ENCODE data around the gene AKNA. TPM values are rescaled to one million over a fixed set of nuclear protein-coding genes. Genes with fewer than 3 reads are reported as not detected.
A peak's percentile ranks its signal among the peaks of the same experiment; 100 is the strongest.
"Not testable (repeated sequence)": the region's sequence is repeated elsewhere in the genome, so short reads cannot be mapped to it uniquely, and the experiment has no call there.

Gene AKNA
- total RNA-seq, 1 donor from 2014 or later = 0.20 TPM

- no peak for DNase-seq (ENCODE audit: low read depth in 2 of 2)
These were observed 45.8 kb downstream of the AKNA start for GRCh38 chr9:114341991-114342390.

DNA sequence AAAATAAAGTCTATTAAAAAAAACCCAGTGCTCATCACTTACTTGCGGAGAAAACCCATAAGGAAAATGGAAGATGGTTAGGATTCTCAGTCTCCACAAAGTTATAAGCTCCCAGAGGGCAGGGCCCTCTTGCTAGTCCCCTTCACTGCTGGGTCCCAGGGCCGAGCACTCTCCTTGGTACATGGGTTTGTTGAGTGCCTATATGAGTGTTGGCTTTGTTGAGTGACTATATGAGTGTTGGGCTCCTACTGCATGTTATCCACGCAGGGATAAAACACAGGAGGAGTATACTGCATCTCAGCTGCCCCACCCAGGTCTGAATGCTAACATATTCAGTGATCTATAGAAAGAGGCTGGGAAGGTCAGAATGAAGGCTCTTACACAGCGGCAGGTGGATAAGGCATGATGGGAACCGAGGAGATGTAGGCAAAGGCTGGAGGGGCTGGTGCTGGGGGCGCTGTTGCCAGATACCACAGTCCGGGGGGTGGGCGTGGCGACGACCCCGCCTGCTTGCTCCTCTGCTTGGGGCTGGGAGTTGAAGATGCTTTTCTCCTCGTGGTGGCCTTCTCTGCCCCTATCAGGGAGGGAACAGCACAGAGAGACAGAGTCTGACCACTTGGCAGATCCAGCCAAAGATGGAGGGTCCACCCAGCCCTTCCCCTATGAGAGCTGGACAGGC lies 46.5 kb downstream of the AKNA start:
- no peak for DNase-seq (ENCODE audit: low read depth in 2 of 2)

DNA sequence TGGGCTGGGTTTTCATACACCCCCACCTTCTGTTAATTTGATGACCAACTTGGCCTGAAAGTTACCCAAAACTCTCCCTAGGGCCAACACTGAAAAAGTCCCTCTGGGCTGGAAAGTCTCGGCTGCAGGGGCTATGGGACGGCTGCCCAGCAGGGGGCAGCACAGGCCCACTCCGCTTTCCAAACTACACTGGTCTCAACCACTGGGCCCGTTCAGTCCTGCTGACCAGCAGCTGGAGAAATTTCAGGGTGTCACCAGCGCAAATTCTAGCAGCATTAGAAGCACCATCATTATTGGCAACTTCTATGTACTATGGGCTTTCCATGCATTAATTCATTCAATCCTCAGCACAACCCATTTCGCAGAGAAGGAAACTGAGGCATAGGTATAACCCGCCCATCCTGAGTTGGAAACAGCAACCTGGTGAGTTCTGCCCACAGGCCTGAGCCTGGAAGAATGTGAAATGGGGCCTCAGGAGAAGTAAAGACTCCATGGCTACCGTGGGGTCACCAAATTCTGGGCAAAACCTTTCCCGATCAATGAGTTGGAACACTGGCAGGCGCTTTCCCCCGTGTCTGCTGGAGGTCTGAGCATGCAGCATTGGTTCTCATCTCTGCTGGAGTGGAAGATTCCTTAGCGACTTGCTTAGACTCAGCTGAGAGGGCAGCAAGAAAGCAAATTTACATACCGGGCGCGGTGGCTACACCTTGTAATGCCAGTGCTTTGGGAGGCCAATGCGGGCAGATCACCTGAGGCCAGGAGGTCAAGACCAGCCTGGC lies 48.5 kb downstream of the AKNA start:
- peak; percentile 52 to 55 for DNase-seq (ENCODE audit: low read depth in 2 of 2)

- no peak for DNase-seq (ENCODE audit: low read depth in 2 of 2)
These were observed 49.6 kb downstream of the AKNA start for GRCh38 chr9:114338187-114338586.

DNA sequence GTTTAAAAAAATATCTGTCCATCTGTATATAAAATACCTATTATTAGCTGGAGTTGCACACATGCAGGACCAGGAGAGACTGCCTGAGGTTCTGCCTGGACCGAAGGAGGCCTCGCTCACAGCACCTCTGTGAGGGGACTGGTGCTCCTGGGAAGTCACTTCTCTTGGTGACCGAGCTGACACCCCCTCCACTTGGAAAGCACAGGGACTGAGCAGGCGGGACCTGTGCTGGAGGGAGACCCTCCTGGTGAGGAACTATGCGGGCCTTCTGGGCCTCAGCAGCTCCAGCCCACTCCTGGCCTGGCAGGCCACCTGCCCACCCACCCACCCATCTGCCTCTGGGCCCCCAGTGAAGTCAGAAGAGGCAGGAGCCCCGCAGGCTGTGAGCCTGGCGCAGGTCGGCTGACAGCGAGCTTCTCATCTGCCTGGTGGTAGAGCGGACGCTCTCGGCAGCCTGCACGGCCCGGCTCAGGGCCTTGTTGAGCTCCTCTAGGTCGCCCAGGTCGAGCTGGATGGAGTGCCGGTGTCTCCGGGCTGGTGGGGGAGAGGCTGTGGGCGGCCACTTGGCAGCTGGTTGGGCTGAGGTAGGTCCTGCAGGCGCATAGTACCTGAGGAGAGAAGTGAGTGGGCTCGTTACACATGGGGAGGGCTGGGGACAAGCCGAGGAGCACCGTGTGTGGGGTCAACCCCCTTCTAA lies 50.9 kb downstream of the AKNA start:
- DNase-seq (ENCODE audit: low read depth in 2 of 2) = no peak

GRCh38 chr9:114336157-114336556 lies 51.6 kb downstream of the AKNA start:
- no peak for DNase-seq (ENCODE audit: low read depth in 2 of 2)

- no peak for DNase-seq (ENCODE audit: low read depth in 2 of 2)
These were observed 52.0 kb downstream of the AKNA start for GRCh38 chr9:114335745-114336144.

DNA sequence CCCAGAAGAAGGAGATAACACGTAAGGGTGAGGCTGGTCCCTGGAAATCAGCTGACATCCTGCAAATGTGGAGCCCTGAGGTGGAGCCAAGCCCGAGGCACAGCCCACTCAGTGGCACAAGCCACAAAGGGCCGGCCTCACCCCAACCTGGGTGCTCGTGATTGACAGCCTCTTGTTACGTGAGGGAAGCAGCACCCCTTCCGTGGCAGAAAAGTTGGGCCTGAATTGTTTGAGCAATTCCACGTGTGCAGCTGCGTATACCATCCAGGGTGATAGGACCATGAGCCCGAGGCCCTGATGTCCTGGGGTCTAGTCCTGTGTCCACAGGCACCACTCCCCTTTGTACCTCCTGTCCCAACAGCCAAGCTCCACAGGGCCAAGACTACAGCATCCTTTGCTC lies 53.3 kb downstream of the AKNA start:
- DNase-seq (ENCODE audit: low read depth in 2 of 2) = no peak

GRCh38 chr9:114333718-114334117 lies 54.1 kb downstream of the AKNA start:
- DNase-seq (ENCODE audit: low read depth in 2 of 2) = not testable (repeated sequence)

DNA sequence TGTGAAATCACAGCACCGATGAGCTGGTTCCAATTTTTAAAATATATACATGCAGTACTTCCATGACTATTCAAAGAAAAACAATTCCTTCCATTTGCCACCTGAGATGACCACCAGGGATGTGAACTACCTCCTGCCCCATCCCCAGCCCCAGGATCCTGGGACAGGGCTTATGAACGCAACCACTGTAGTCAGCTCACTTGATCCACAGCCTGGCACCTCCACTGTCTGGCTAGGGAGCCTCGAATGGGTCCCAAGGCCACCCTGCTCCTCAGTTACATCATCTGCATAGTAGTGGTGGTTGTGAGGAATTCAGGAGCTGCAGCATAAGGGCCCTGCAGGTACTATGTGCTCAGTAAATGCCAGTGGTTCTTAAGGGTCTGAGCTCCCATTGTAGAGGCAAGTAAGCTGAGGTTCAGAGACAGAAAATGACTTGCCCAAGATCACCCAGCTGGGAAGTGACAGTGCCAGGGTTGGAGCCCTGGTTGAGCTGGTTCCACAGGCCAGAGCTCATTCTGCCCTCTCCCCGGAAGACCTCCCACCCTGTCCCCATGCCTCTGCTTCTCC lies 55.2 kb downstream of the AKNA start:
- not testable (repeated sequence) for DNase-seq (ENCODE audit: low read depth in 2 of 2)

DNA sequence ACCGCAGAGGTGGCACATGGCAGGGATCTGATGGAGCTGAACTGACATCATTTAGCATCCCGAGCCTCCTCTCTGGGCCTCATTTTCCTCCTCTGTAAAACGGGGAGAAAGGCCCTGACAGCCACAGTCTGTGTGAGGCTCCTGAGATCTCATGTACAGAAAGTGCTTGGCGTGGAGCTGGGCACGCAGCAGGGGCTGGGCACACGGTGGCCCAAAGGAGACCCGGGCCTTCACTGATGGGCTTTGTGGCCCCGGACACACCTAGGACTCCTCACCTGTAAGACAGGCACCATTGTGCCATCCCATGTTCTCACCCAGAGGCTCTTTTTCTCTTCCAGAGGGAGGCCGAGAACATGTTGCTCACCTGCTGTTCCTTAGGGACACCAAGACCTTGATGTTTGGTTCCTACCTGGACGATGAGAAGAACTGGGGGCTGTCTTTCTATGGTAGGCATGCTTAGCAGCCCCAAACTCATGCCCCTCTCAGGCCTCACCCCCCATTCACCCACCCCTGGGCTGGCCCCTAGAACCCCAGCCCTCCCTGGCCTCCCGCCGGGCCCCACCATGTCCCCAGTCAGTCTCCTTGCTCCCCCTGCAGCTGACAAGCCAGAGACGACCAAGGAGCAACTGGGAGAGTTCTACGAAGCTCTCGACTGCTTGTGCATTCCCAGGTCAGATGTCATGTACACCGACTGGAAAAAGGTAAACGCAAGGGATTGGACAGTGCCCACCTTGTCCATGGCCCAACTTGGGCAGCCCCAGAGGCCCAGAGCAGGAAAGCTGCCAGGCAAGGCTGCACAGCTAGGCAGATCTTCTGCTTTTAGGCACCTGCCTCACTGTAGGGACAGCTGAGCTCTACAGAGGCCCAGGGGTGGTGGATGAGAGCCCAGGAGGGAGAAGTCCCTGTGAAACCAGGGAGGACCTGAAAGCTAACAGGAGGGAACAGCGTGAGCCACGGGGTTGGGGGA lies 56.3 kb downstream of the AKNA start:
- not testable (repeated sequence) for DNase-seq (ENCODE audit: low read depth in 2 of 2)

- DNase-seq (ENCODE audit: low read depth in 2 of 2) = no peak
These were observed 57.1 kb downstream of the AKNA start for GRCh38 chr9:114330636-114331035.

GRCh38 chr9:114329625-114330022 lies 58.2 kb downstream of the AKNA start, which contains the start of gene ORM2:
Gene ORM2, plus strand, starts transcription at chr9:114329869. Its CDS starts 36 bp downstream, at chr9:114329905.
- DNase-seq (ENCODE audit: low read depth in 2 of 2) = not testable (repeated sequence)

DNA sequence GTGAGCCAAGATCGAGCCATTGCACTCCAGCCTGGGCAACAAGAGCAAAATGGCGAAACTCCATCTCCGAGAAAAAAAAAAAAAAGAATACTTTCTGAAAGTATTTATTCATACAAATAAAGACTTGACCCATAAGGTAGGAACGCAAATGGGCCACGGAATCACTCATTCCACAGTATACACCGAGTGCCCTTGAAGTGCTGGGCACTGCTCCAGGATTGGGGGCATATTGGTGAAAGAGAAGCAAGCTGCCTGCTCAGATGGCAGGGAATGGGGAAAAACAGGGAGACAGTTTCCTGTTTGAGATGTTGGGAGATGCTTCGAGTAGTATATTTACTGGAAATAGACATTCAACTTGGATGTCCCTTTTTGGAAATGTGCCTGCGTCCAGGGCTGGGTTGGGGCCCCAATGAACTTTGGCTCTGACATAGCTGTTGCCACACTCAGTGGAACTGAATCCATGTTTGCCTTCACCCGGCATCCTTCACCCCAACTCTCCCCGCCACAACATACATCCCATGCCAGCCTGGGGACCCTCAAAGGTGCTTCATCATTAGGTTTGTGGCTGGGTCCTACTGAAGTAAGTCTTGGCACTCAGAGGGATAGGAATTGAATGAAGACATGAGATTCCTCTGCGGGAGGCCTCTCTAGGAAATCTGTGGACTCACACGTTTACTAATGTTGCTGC lies 58.7 kb downstream of the AKNA start:
- not testable (repeated sequence) for DNase-seq (ENCODE audit: low read depth in 2 of 2)

GRCh38 chr9:114328357-114328820 lies 59.4 kb downstream of the AKNA start:
- DNase-seq (ENCODE audit: low read depth in 2 of 2) = not testable (repeated sequence)

- no peak for DNase-seq (ENCODE audit: low read depth in 2 of 2)
These were observed 60.0 kb downstream of the AKNA start for GRCh38 chr9:114327749-114328148.

DNA sequence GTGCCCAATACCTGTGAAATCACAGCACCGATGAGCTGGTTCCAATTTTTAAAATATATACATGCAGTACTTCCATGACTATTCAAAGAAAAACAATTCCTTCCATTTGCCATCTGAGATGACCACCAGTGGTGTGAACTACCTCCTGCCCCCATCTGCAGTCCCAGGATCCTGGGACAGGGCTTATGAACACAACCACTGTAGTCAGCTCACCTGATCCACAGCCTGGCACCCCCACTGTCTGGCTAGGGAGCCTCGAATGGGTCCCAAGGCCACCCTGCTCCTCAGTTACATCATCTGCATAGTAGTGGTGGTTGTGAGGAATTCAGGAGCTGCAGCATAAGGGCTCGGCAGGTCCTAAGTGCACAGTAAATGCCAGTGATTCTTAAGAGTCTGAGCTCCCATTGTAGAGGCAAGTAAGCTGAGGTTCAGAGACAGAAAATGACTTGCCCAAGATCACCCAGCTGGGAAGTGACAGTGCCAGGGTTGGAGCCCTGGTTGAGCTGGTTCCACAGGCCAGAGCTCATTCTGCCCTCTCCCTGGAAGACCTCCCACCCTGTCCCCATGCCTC lies 62.0 kb downstream of the AKNA start:
- DNase-seq (ENCODE audit: low read depth in 2 of 2) = not testable (repeated sequence)

GRCh38 chr9:114324965-114325364 lies 62.8 kb downstream of the AKNA start:
- not testable (repeated sequence) for DNase-seq (ENCODE audit: low read depth in 2 of 2)

- DNase-seq (ENCODE audit: low read depth in 2 of 2) = no peak
These were observed 63.3 kb downstream of the AKNA start for GRCh38 chr9:114324492-114324891.

- DNase-seq (ENCODE audit: low read depth in 2 of 2) = not testable (repeated sequence)
These were observed 63.9 kb downstream of the AKNA start for GRCh38 chr9:114323849-114324248.

Data from lung microvascular endothelial cell (primary cell).